CD4-positive, alpha-beta T cell treated with Interferon gamma for 1 hour (primary cell): ENCODE results near the gene ATP8A2.
"Not testable (repeated sequence)": the region's sequence is repeated elsewhere in the genome, so short reads cannot be mapped to it uniquely, and the experiment has no call there.

ENCODE experiments used
- DNase-seq: peaks from one replicate; pipeline ENCODE4 v3.0.0-alpha.2; 2020

The ATP8A2 gene

GRCh38 chr13:25371875-25372283 is at the start of gene ATP8A2:
Gene ATP8A2, plus strand, starts transcription at chr13:25371974. Its CDS starts 239 bp downstream, at chr13:25372213.
- DNase-seq, result no peak

GRCh38 chr13:25324100-25324499 is 47.7 kb upstream of the ATP8A2 start:
- no peak for DNase-seq

GRCh38 chr13:25329706-25330105 is 42.1 kb upstream of the ATP8A2 start:
- DNase-seq, result no peak

GRCh38 chr13:25330541-25330940 is 41.2 kb upstream of the ATP8A2 start:
- DNase-seq, result no peak

GRCh38 chr13:25335856-25336255 is 35.9 kb upstream of the ATP8A2 start:
- no peak for DNase-seq

- DNase-seq, result no peak
Measured at GRCh38 chr13:25345576-25345975, 26.2 kb upstream of the ATP8A2 start.

- no peak for DNase-seq
Measured at GRCh38 chr13:25347151-25347550, 24.6 kb upstream of the ATP8A2 start.

GRCh38 chr13:25351404-25351803 is 20.4 kb upstream of the ATP8A2 start:
- DNase-seq, result no peak

- DNase-seq, result no peak
Measured at GRCh38 chr13:25352230-25352629, 19.5 kb upstream of the ATP8A2 start.

GRCh38 chr13:25352806-25353205 is 19.0 kb upstream of the ATP8A2 start:
- no peak for DNase-seq

- no peak for DNase-seq
Measured at GRCh38 chr13:25353344-25353743, 18.4 kb upstream of the ATP8A2 start.

GRCh38 chr13:25354377-25354776 is 17.4 kb upstream of the ATP8A2 start:
- DNase-seq, result no peak

GRCh38 chr13:25360443-25360842 is 11.3 kb upstream of the ATP8A2 start:
- not testable (repeated sequence) for DNase-seq

GRCh38 chr13:25365720-25366235 is 6.0 kb upstream of the ATP8A2 start:
- DNase-seq, result no peak

GRCh38 chr13:25371158-25371874 is 458 bp upstream of the ATP8A2 start:
- DNase-seq, result no peak

- no peak for DNase-seq
Measured at GRCh38 chr13:25372284-25373081, 709 bp downstream of the ATP8A2 start.

- no peak for DNase-seq
Measured at GRCh38 chr13:25375727-25376358, 4.1 kb downstream of the ATP8A2 start.

GRCh38 chr13:25377244-25377962 is 5.6 kb downstream of the ATP8A2 start:
- DNase-seq, result no peak

GRCh38 chr13:25378528-25378927 is 6.8 kb downstream of the ATP8A2 start:
- no peak for DNase-seq

GRCh38 chr13:25379011-25379410 is 7.2 kb downstream of the ATP8A2 start:
- no peak for DNase-seq

- DNase-seq, result no peak
Measured at GRCh38 chr13:25380082-25380481, 8.3 kb downstream of the ATP8A2 start.

- DNase-seq, result no peak
Measured at GRCh38 chr13:25380741-25381324, 9.1 kb downstream of the ATP8A2 start.
